OCI-M2 (cell line): Measurements from ENCODE around the gene C16orf87.
"Not testable (repeated sequence)": the region's sequence is repeated elsewhere in the genome, so short reads cannot be mapped to it uniquely, and the experiment has no call there.

ENCODE experiments used
- DNase-seq: peaks from one replicate; lab custom pipeline; 2025; ENCODE audit not compliant: unreplicated experiment; lab: John Stamatoyannopoulos, UW

C16orf87 gene

GRCh38 chr16:46801428-46802049 is 29.4 kb downstream of the C16orf87 start:
- no peak for DNase-seq

DNA sequence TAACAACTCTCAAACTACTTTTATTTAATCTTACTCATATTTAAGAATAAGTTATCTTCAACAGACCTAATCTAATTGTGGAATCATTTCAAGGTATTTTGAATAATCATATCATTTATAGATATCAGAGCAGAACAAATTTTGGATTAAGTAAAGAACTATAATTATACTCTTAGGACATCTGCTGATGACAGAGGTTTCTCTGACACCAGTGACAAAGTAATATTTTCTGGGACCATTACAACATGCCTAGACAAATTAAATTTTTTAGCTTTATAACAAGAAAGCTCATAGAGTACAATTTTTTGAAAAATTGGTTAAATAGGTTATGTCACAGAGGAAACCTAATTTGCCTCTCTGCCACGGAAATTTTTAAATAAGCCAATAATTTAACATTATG is 30.5 kb downstream of the C16orf87 start:
- no peak for DNase-seq

- DNase-seq, result no peak
These were observed 33.5 kb downstream of the C16orf87 start for GRCh38 chr16:46797501-46797900.

GRCh38 chr16:46796764-46797269 is 34.2 kb downstream of the C16orf87 start:
- no peak for DNase-seq

DNA sequence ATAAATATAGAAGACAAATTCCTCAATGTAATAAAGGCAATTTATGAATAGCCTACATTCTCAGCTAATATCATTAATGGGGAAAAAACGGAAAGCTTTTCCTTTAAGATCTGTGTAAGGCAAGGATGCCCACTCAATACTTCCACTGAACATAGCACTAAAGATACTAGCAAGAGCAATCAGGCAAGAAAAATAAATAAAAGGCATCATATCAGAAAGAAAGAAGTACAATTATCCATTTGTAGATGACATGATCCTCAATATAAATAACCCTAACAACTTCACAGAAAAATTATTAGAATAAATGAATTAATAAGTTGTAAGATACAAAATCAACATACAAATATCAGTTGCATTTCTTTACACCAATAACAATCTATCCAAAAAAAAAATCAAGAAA is 37.1 kb downstream of the C16orf87 start:
- no peak for DNase-seq

- no peak for DNase-seq
These were observed 40.2 kb downstream of the C16orf87 start for GRCh38 chr16:46790599-46791270.

GRCh38 chr16:46789499-46790414 is 41.2 kb downstream of the C16orf87 start:
- DNase-seq, result no peak

DNA sequence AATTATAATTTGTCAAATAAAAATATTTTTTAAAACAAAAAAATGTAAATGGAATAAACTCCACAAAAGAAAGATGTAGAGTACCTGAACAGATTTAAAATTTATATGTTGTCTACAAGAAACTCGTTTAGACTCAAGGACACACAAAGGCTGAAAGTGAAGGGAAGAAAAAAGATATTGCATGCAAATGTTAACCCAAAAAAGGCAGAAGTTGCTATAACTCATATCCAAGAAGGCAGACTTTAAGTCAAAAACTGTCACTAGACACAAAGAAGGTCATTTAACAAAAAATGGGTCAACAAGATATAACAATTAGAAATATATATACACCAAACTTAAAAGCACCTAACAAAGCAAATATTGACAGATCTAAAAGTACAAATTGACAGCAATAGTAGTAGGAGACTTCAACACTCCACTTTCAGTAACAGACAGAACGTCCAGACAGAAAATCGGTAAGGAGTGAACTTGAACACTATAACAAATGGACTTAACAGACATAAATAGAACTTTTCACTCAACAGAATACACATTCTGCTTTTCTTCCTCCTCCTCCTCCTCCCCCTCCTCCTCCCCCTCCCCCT is 42.0 kb downstream of the C16orf87 start:
- DNase-seq, result no peak

DNA sequence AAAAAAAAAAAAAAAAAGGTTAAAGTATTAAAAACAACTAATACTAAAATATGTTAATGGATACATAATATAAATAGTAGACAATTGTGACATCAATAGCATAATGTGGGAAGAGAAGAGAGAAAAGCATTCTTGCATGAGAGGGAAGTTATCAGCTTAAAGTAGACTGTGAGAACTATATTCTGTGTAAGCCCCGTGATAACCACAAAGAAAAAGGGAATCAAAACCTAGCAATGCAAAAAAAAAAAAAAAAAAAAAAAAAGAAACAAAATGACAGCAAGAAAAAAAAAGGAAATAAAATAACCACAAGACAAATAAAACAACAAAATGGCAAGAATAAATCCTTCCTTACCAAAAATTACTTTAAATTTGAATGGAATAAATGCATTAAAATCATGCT is 43.1 kb downstream of the C16orf87 start:
- no peak for DNase-seq

- no peak for DNase-seq
These were observed 45.7 kb downstream of the C16orf87 start for GRCh38 chr16:46785076-46785845.

- DNase-seq, result not testable (repeated sequence)
These were observed 46.4 kb downstream of the C16orf87 start for GRCh38 chr16:46784569-46784968.

DNA sequence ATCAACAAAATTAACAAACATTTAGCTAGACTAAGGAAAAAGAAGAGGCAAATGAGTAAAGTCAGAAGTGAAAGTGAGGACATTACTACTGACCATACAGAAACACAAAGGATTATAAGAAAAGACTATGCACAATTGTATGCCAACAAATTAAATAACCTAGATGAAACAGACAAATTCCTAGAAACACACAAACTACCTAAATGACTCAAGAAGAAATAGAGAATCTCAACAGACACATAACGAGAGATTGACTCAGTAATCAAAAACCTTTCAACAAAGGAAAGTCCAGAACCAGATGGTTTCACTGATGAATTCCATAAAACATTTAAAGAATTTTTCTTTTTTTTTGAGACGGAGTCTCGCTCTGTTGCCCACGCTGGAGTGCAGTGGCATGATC is 47.2 kb downstream of the C16orf87 start:
- DNase-seq, result no peak

DNA sequence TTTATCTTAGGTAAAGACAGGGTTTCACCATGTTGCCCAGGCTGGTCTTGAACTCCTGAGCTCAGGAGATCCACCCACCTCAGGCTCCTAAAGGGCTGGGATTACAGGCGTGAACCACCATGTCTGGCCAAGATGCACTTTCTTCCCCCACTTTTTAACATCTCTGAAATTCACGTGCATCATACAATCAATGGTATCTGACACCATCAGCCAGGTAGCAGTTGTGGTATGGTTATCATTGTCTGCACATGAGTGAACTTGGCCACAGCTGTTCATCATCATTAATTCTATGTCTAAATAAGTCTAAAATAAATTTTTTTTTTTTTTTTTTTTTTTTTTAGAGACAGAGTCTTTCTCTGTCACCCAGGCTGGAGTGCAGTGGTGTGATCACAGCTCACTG is 48.7 kb downstream of the C16orf87 start:
- DNase-seq, result no peak

DNA sequence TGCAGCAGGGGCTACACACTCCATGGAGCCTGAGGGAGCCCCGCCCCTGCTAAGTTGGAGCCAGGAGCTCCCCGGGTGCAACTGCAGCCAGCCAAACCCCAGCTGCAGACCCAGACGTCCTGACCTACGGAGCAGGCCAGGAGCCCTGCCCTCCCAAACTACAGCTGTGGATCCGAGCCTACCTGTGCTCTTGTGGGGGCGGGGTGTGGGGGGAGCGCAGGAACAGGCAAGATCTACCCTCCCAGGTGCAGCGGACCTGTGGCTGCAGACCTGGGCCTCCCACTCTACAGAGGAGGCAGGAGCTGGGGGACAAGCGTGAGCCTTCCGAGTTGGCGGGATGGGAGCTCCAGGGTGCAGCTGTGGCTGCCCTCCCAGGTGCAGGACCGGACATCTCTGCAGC is 53.2 kb downstream of the C16orf87 start:
- DNase-seq, result no peak

- DNase-seq, result no peak
These were observed 55.8 kb downstream of the C16orf87 start for GRCh38 chr16:46775214-46775613.

DNA sequence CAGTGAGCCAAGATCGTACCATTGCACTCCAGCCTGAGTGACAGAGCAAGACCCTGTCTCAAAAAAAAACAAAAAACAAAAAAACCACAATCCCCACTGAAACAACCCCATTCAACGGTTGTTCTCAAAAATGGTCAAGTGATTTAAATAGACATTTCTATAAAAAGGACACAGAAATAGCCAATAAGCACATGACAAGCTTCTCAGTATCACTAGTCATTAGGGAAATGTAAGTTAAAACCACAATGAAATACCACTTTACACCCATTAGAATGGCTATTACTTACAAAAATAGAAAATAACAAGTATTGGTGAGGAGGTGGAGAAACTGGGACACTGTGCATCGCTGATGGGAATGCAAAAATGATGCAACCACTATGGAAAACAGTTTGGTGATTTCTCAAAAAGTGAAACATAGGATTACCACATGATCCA is 56.2 kb downstream of the C16orf87 start:
- no peak for DNase-seq

GRCh38 chr16:46772463-46772862 is 58.5 kb downstream of the C16orf87 start:
- no peak for DNase-seq

- DNase-seq, result no peak
These were observed 62.2 kb downstream of the C16orf87 start for GRCh38 chr16:46768809-46769208.

- no peak for DNase-seq
These were observed 65.9 kb downstream of the C16orf87 start for GRCh38 chr16:46765050-46765449.

GRCh38 chr16:46763147-46763546 is 67.8 kb downstream of the C16orf87 start:
- no peak for DNase-seq

- no peak for DNase-seq
These were observed 68.4 kb downstream of the C16orf87 start for GRCh38 chr16:46762583-46762982.
